ENCODE results near the gene GRAP.

Gene GRAP

GRCh38 chr17:18975597-18975996 is 71.2 kb downstream of the GRAP start:
- no peak for DNase-seq (ENCODE audit: low spot score)

GRCh38 chr17:18974407-18975149 is 72.2 kb downstream of the GRAP start:
- DNase-seq (ENCODE audit: low spot score), result no peak
- no peak for TF ChIP-seq CTCF (IDR thresholded peaks at IDR 0.05; ENCODE audit: extremely low read depth, missing control alignments)

More at GRCh38 chr17:18975597-18975996, 71.2 kb downstream of the GRAP start:
- TF ChIP-seq CTCF (IDR thresholded peaks at IDR 0.05; ENCODE audit: extremely low read depth, missing control alignments), result no peak

- DNase-seq (ENCODE audit: low spot score), result no peak
- TF ChIP-seq CTCF (IDR thresholded peaks at IDR 0.05; ENCODE audit: extremely low read depth, missing control alignments), result no peak
Observed at GRCh38 chr17:18971801-18972200, 75.0 kb downstream of the GRAP start.
